ENCODE results near the gene ZNF79. TPM values are rescaled to one million over a fixed set of nuclear protein-coding genes. Genes with fewer than 3 reads are reported as not detected.

Gene ZNF79
- total RNA-seq: 8.6 and 9.2 TPM in 2 replicates

DNA sequence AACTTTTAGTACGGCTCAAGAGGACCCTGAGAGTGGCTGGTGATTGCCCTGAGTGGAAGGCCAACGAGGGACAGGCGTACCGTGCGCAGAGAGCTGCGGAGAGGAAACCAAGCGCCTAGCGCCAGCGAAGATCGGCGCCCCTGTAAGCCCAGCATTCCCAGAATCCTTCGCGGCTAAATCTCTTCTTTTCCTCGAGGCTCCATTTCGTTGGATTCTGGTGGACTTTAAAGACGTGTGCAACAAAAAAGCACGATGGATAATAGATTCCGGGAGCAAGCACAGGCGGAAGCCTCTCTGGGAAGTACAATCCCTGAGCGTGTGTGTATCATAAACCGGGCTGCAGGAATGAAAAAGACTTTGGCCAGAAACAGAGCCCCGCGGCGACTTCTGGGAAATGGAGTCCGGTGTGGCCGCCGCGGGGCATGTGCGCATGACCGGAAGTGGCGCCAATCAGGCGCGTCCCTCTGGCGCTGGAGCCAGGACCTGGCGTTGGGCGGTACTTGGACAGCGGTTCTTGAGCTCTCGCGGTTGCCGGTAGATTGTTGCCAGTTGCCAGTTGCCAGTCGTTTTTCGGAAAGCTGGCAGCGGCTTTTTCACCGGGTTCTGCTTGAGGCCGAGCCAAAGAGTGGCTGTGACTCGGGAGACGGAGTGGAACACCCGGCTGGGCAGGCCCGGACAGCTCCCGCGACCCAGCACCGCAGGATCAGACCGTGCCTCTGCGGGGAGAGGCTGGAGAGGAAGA is at the start of gene ZNF79:
Gene ZNF79, plus strand, starts transcription at position 449 of the 742 bp plus-strand sequence. CDS start 406 bp downstream, outside the sequence.

DNA sequence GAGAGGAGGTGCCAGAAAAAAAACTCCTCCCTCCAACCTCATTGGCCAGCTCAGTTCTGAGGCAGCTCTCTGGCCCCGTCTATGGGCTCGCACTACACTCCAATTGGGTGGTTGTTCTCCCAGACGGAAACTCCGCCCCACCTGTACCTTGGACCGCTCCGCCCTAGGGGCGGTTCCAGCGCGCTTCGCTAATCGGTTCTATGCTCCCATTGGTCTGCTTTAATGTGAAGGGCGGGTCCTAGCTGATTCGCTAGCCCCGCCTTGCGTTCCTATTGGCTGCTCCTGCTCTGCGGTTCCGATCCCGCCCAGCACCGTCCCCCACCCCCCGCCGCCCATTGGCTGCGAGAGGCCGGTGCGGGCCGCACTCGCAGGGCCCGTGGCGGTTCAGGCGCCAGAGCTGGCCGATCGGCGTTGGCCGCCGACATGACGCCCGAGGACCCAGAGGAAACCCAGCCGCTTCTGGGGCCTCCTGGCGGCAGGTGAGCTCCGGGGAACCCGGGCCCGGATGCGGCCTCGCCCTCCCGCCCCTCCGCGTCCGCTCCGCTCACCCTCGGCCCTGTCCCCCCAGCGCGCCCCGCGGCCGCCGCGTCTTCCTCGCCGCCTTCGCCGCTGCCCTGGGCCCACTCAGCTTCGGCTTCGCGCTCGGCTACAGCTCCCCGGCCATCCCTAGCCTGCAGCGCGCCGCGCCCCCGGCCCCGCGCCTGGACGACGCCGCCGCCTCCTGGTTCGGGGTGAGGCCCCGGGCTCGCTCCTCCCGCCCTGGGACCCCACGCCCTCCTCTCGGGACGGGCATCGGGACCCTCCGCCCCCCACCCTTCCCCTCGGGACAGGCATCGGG is 27.2 kb upstream of the ZNF79 start, which contains the start of gene SLC2A8:
Gene SLC2A8, plus strand, starts transcription at position 362 of the 838 bp plus-strand sequence. Its CDS starts 62 bp downstream, at position 424.

DNA sequence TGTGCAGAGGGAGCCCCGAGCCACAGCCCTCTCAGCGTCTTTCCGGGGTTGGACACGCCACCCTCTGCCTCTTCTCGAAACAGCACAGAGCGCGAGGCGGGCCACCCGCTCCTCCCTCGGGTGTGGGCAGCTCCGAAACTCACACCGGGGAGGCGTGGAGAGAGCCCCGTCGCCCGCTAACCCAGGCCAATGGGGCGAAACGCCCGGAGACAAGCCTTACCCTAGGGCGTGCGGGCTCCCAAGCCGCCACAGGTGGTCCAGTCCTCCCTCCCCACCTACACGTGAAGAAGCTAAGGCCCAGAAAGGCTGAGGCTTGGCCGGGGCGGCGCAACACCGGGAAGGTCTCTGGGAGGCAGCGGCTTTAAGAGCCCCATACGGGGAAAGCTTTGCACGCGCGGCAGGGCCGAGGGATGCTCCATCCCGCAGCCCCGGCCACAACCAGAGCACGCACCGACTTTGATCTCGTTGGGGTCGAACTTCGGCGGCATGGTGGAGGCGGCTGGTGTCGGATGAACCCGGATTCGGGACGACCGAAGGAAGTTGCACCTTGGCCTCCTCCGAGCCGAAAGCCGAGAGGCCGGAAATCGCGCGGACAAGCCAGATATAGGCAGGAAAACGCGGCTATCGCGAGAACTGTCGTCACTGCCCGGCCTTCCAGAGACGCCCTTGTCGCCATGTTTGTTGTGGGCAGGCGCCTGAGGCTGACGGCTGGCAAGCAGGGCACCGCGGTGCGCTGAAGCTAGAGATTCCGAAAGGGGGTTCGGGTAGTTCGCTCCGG is 26.8 kb downstream of the ZNF79 start, which contains the start of the genes LRSAM1 and RPL12:
Gene LRSAM1, plus strand, starts transcription at position 681 of the 778 bp plus-strand sequence. CDS start 3,018 bp downstream, outside the sequence.
Gene RPL12, minus strand, starts transcription at position 577 of the 778 bp plus-strand sequence. Its CDS starts 89 bp downstream, at position 488.

Other genes with a start within 250 kb of the ZNF79 start
- gene GARNL3, start 159.6 kb upstream of the ZNF79 start, total RNA-seq: 5.0 and 7.7 TPM in 2 replicates
- gene SLC2A8, start 27.2 kb upstream of the ZNF79 start, total RNA-seq: 10.0 and 11.1 TPM in 2 replicates
- gene RPL12, start 27.0 kb downstream of the ZNF79 start, total RNA-seq: 1,147 and 1,162 TPM in 2 replicates
- gene LRSAM1, start 27.1 kb downstream of the ZNF79 start, total RNA-seq: 10.8 and 12.1 TPM in 2 replicates
- gene STXBP1, start 187.9 kb downstream of the ZNF79 start, total RNA-seq: 16.0 and 16.8 TPM in 2 replicates